Measurements from ENCODE around the gene MOV10. TPM values are rescaled to one million over a fixed set of nuclear protein-coding genes. Genes with fewer than 3 reads are reported as not detected.

MOV10 gene
- total and polyA plus RNA-seq, 7 donors: 4.8 to 10.6 (median 6.4) TPM

GRCh38 chr1:112701227-112702066 lies 27.0 kb downstream of the MOV10 start:
- Histone ChIP-seq H3K9me3 (no peaks in the 10 kb centered on the region), H3K36me3 (ENCODE audit: insufficient read depth in 1 of 2, low read depth in 1 of 2) (peaks cover 0 to 35% of the 10 kb centered on the region in 2 donors), H3K27me3 (ENCODE audit: insufficient read depth in 3 of 3, low read length in 2 of 3) (no peaks in the 10 kb centered on the region), H3K27ac (peak overlapping the region; percentile 82), H3K4me3 (peak overlapping the region; percentile 34), H3K4me1 (peaks cover 53% of the 10 kb centered on the region)
- WGBS, 3 donors: 67 to 74% (median 69%) methylated on average over 17 of the region's 17 CpGs
- intact Hi-C loops (cut with DNase I): no loop called here
- peak in 1 of 4 donors; percentile 0 for ATAC-seq
- no peak for TF ChIP-seq CTCF (IDR thresholded peaks at IDR 0.05)
- no peak for DNase-seq

- H3K4me1 ChIP-seq: peaks cover 53% of the 10 kb centered on the region
- TF ChIP-seq CTCF (IDR thresholded peaks at IDR 0.05): no peak
- peaks cover 0 to 29% of the 10 kb centered on the region in 2 donors for H3K36me3 ChIP-seq (ENCODE audit: insufficient read depth in 1 of 2, low read depth in 1 of 2)
- peak overlapping the region; percentile 82 for H3K27ac ChIP-seq
- intact Hi-C loops (cut with DNase I): no loop called here
- H3K27me3 ChIP-seq (ENCODE audit: insufficient read depth in 3 of 3, low read length in 2 of 3): no peaks in the 10 kb centered on the region
- H3K9me3 ChIP-seq: no peaks in the 10 kb centered on the region
- ATAC-seq (no peak), DNase-seq (no peak)
- H3K4me3 ChIP-seq: peak overlapping the region; percentile 34
- 52 to 66% (median 63%) methylated on average over 3 of the region's 3 CpGs for WGBS, 3 donors
These were observed 27.6 kb downstream of the MOV10 start for GRCh38 chr1:112702067-112702395.

GRCh38 chr1:112702420-112703261 lies 28.2 kb downstream of the MOV10 start:
- no peak for ATAC-seq
- intact Hi-C loops (cut with DNase I): no loop called here
- Histone ChIP-seq H3K27ac (peak overlapping the region; percentile 82), H3K4me3 (peak overlapping the region; percentile 6), H3K9me3 (no peaks in the 10 kb centered on the region), H3K27me3 (ENCODE audit: insufficient read depth in 3 of 3, low read length in 2 of 3) (no peaks in the 10 kb centered on the region), H3K36me3 (ENCODE audit: insufficient read depth in 1 of 2, low read depth in 1 of 2) (peaks cover 0 to 26% of the 10 kb centered on the region in 2 donors), H3K4me1 (peaks cover 53% of the 10 kb centered on the region)
- no peak for DNase-seq
- TF ChIP-seq CTCF (IDR thresholded peaks at IDR 0.05): no peak
- 65 to 68% (median 66%) methylated on average over 12 of the region's 12 CpGs for WGBS, 3 donors

- ATAC-seq: no peak
- peaks cover 53% of the 10 kb centered on the region for H3K4me1 ChIP-seq
- peak overlapping the region; percentile 69 for H3K4me3 ChIP-seq
These were observed 29.2 kb downstream of the MOV10 start for GRCh38 chr1:112703706-112704105.

More at GRCh38 chr1:112703706-112704105, 29.2 kb downstream of the MOV10 start:
- Histone ChIP-seq H3K36me3 (ENCODE audit: insufficient read depth in 1 of 2, low read depth in 1 of 2) (peaks cover 0 to 26% of the 10 kb centered on the region in 2 donors), H3K9me3 (no peaks in the 10 kb centered on the region), H3K27me3 (ENCODE audit: insufficient read depth in 3 of 3, low read length in 2 of 3) (no peaks in the 10 kb centered on the region), H3K27ac (peak overlapping the region; percentile 80)
- no peak for DNase-seq
- TF ChIP-seq CTCF (IDR thresholded peaks at IDR 0.05): no peak
- WGBS, 3 donors: 71 to 80% (median 74%) methylated on average over 8 of the region's 8 CpGs
- intact Hi-C loops (cut with DNase I): no loop called here

Measured in psoas muscle (tissue), 8 donors.